ENCODE results near the gene MCTS1. TPM values are rescaled to one million over a fixed set of nuclear protein-coding genes. Genes with fewer than 3 reads are reported as not detected.

The MCTS1 gene
- total and polyA plus RNA-seq, 8 donors: 3.2 to 82.8 (median 38.4) TPM; not detected in 1

DNA sequence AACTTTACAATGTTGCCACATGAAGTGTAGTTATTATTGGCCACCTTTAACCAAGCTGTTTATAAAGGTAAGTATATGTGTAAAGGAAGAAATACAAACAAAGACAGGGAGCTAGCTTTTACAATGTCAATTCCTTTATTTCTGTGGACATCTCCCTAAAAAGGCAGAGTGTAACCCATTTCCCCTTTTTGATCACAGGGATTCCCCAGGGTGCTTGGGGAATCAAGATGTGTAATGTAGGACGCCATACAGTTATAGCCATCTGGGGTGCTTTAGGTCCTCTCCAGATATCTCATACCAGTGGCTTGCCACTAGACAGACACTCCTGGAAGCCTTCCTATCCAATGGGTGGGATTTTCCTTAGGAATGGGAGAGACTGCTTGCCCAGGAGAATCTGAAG is 39.0 kb upstream of the MCTS1 start:
- Histone ChIP-seq H3K36me3 (no peaks in the 10 kb centered on the region), H3K9me3 (no peaks in the 10 kb centered on the region), H3K27ac (no peak overlapping the region), H3K4me1 (peaks cover 0 to 16% (median 9%) of the 10 kb centered on the region in 4 donors), H3K4me3 (no peak overlapping the region), H3K27me3 (peaks cover 0 to 3% (median 0%) of the 10 kb centered on the region in 3 donors)
- 64 to 93% (median 78%) methylated on average over 1 of the region's 1 CpG for WGBS, 5 donors
- TF ChIP-seq POLR2A (IDR thresholded peaks at IDR 0.05) (no peak), CTCF (IDR thresholded peaks at IDR 0.05) (no peak), EP300 (IDR thresholded peaks at IDR 0.05) (no peak), POLR2AphosphoS5 (IDR thresholded peaks at IDR 0.05) (no peak)
- intact Hi-C loops (cut with DNase I; ENCODE audit: low total_unique reads): no loop called here
- DNase-seq: no peak

- Histone ChIP-seq H3K36me3 (no peaks in the 10 kb centered on the region), H3K9me3 (no peaks in the 10 kb centered on the region), H3K4me1 (peaks cover 0 to 16% (median 9%) of the 10 kb centered on the region in 4 donors), H3K27me3 (no peaks in the 10 kb centered on the region), H3K4me3 (no peak overlapping the region), H3K27ac (no peak overlapping the region)
- WGBS, 5 donors: 71 to 89% (median 84%) methylated on average over 2 to 3 of the region's 3 CpGs
- intact Hi-C loops (cut with DNase I; ENCODE audit: low total_unique reads): no loop called here
- TF ChIP-seq POLR2A (IDR thresholded peaks at IDR 0.05): no peak
- no peak for TF ChIP-seq CTCF (IDR thresholded peaks at IDR 0.05)
- no peak for DNase-seq
These were observed 37.1 kb upstream of the MCTS1 start for GRCh38 chrX:120566817-120567216.

- no peak for TF ChIP-seq POLR2AphosphoS5 (IDR thresholded peaks at IDR 0.05)
- TF ChIP-seq POLR2A (IDR thresholded peaks at IDR 0.05): no peak
- no peak for TF ChIP-seq CTCF (IDR thresholded peaks at IDR 0.05)
- TF ChIP-seq EP300 (IDR thresholded peaks at IDR 0.05): no peak
- H3K4me1 ChIP-seq: peaks cover 0 to 4% (median 3%) of the 10 kb centered on the region in 4 donors
- no peaks in the 10 kb centered on the region for H3K36me3 ChIP-seq
- H3K27ac ChIP-seq: no peak overlapping the region
- intact Hi-C loops (cut with DNase I; ENCODE audit: low total_unique reads): no loop called here
- H3K27me3 ChIP-seq: no peaks in the 10 kb centered on the region
- peak in 1 of 2 donors; percentile 51 for DNase-seq
- no peaks in the 10 kb centered on the region for H3K9me3 ChIP-seq
- no peak overlapping the region for H3K4me3 ChIP-seq
These were observed 35.9 kb upstream of the MCTS1 start for GRCh38 chrX:120568035-120568434.

DNA sequence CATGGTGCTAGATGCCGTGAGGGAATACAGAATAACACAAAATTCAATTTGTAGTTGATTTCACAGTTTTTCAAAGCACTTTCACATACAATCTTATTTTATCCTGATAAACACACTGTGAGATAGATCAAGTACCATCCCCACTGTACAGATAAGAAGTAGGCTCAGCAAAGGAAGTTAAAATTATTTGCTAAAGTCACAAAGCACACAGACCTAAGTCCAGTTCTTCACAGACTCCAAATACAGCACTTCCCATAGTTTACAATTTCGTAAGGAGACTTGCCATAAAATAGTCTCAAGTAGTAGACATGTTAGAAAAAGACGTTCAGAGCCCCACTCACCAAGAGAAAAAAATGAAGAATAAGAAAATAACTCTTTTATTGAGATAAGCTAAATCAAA is 35.3 kb upstream of the MCTS1 start:
- Histone ChIP-seq H3K9me3 (no peaks in the 10 kb centered on the region), H3K27me3 (no peaks in the 10 kb centered on the region), H3K4me3 (no peak overlapping the region), H3K4me1 (no peaks in the 10 kb centered on the region), H3K27ac (no peak overlapping the region), H3K36me3 (no peaks in the 10 kb centered on the region)
- 56 to 70% (median 62%) methylated on average over 3 of the region's 3 CpGs for WGBS, 5 donors
- intact Hi-C loops (cut with DNase I; ENCODE audit: low total_unique reads): no loop called here
- TF ChIP-seq EP300 (IDR thresholded peaks at IDR 0.05) (no peak), POLR2AphosphoS5 (IDR thresholded peaks at IDR 0.05) (no peak), CTCF (IDR thresholded peaks at IDR 0.05) (no peak), POLR2A (IDR thresholded peaks at IDR 0.05) (no peak)
- no peak for DNase-seq

All from stomach (tissue), 9 donors.